H9 (cell line): ENCODE results near the gene ERC1. TPM values are rescaled to one million over a fixed set of nuclear protein-coding genes. Genes with fewer than 3 reads are reported as not detected.

ENCODE experiments used
- DNase-seq: peaks from one replicate; pipeline ENCODE4 v3.0.0-alpha.2; 2017
- H2AFZ ChIP-seq: one replicate; pipeline ENCODE4 v1.6.1; 2013; ENCODE audit warnings: mild to moderate bottlenecking, low read length, control low read depth, moderate library complexity
- H2AK5ac ChIP-seq: 2 replicates; pipeline ENCODE4 v1.6.1; 2013; ENCODE audit warnings: low read length, control low read depth, mixed read lengths; ENCODE audit not compliant: insufficient read length
- H2BK120ac ChIP-seq: one replicate; pipeline ENCODE4 v1.6.1; 2013; ENCODE audit warnings: low read depth, mild to moderate bottlenecking, low read length, control low read depth, inconsistent platforms; ENCODE audit not compliant: poor library complexity, severe bottlenecking
- H2BK12ac ChIP-seq: 2 replicates; pipeline ENCODE4 v1.6.1; 2013; ENCODE audit warnings: low read length, control low read depth, mixed read lengths, low read depth; ENCODE audit not compliant: insufficient read length
- H2BK15ac ChIP-seq: 2 replicates; pipeline ENCODE4 v1.6.1; 2013; ENCODE audit warnings: low read depth, low read length, control low read depth
- H2BK20ac ChIP-seq: one replicate; pipeline ENCODE4 v1.6.1; 2013; ENCODE audit warnings: low read depth, mild to moderate bottlenecking, low read length, control low read depth, inconsistent platforms; ENCODE audit not compliant: poor library complexity, severe bottlenecking
- H2BK5ac ChIP-seq: 2 replicates; pipeline ENCODE4 v1.6.1; 2013; ENCODE audit warnings: low read length, control low read depth, mixed read lengths; ENCODE audit not compliant: insufficient read length
- H3K14ac ChIP-seq: 2 replicates; pipeline ENCODE4 v1.6.1; 2013; ENCODE audit warnings: low read length, control low read depth; ENCODE audit not compliant: insufficient read depth
- H3K18ac ChIP-seq: 2 replicates; pipeline ENCODE4 v1.6.1; 2013; ENCODE audit warnings: low read depth, mild to moderate bottlenecking, mixed read lengths, low read length, control low read depth; ENCODE audit not compliant: insufficient read length
- H3K23ac ChIP-seq: 2 replicates; pipeline ENCODE4 v1.6.1; 2013; ENCODE audit warnings: low read length, control low read depth, mixed read lengths, low read depth; ENCODE audit not compliant: insufficient read length
- H3K23me2 ChIP-seq: 2 replicates; pipeline ENCODE4 v1.6.1; 2013; ENCODE audit warnings: low read depth, mild to moderate bottlenecking, mixed read lengths, low read length, control low read depth; ENCODE audit not compliant: insufficient read length, poor library complexity, severe bottlenecking
- H3K27ac ChIP-seq: 2 replicates; pipeline ENCODE4 v1.5.1; 2013; ENCODE audit warnings: low read length, control low read depth, mixed read lengths, low read depth; ENCODE audit not compliant: insufficient read length
- H3K27me3 ChIP-seq: 2 replicates; pipeline ENCODE4 v1.6.1; 2013; ENCODE audit warnings: low read length, control low read depth, inconsistent platforms; ENCODE audit not compliant: insufficient read depth
- H3K4ac ChIP-seq: 2 replicates; pipeline ENCODE4 v1.6.1; 2013; ENCODE audit warnings: low read depth, mild to moderate bottlenecking, control low read depth, inconsistent platforms, low read length, moderate library complexity
- H3K4me1 ChIP-seq: 2 replicates; pipeline ENCODE4 v1.6.1; 2013; ENCODE audit warnings: low read length, control low read depth, inconsistent platforms; ENCODE audit not compliant: insufficient read depth
- H3K4me2 ChIP-seq: 2 replicates; pipeline ENCODE4 v1.6.1; 2013; ENCODE audit warnings: low read length, control low read depth, mixed read lengths; ENCODE audit not compliant: insufficient read length, insufficient read depth
- H3K56ac ChIP-seq: 2 replicates; pipeline ENCODE4 v1.6.1; 2013; ENCODE audit warnings: low read depth, mild to moderate bottlenecking, mixed read lengths, low read length, control low read depth; ENCODE audit not compliant: insufficient read length
- H3K79me1 ChIP-seq: 2 replicates; pipeline ENCODE4 v1.6.1; 2013; ENCODE audit warnings: low read depth, mild to moderate bottlenecking, moderate library complexity, low read length, control low read depth, inconsistent platforms; ENCODE audit not compliant: insufficient read depth, poor library complexity, severe bottlenecking
- H3K79me2 ChIP-seq: 2 replicates; pipeline ENCODE4 v1.6.1; 2013; ENCODE audit warnings: low read length, control low read depth, inconsistent platforms; ENCODE audit not compliant: insufficient read depth
- H3K9ac ChIP-seq: 2 replicates; pipeline ENCODE4 v1.6.1; 2013; ENCODE audit warnings: low read length, control low read depth, mixed read lengths; ENCODE audit not compliant: insufficient read length; ENCODE audit errors: extremely low read depth
- H3K9me3 ChIP-seq: one replicate; pipeline ENCODE4 v1.6.1; 2013; ENCODE audit warnings: low read depth, low read length, inconsistent platforms; ENCODE audit not compliant: control insufficient read depth
- H3T11ph ChIP-seq: one replicate; pipeline ENCODE4 v1.6.1; 2013; ENCODE audit warnings: mild to moderate bottlenecking, low read length, control low read depth, inconsistent platforms
- H4K20me1 ChIP-seq: one replicate; pipeline ENCODE4 v1.6.1; 2013; ENCODE audit not compliant: control insufficient read depth, insufficient read length, insufficient read depth
- H4K5ac ChIP-seq: 2 replicates; pipeline ENCODE4 v1.6.1; 2013; ENCODE audit warnings: low read depth, mild to moderate bottlenecking, mixed read lengths, low read length, control low read depth; ENCODE audit not compliant: insufficient read length
- H4K8ac ChIP-seq: replicated peaks from 2 replicates; pipeline ENCODE4 v1.6.1; 2013; ENCODE audit warnings: low read length, control low read depth, mixed read lengths, low read depth; ENCODE audit not compliant: insufficient read length
- H4K91ac ChIP-seq: 2 replicates; pipeline ENCODE4 v1.6.1; 2013; ENCODE audit warnings: low read depth, mild to moderate bottlenecking, moderate library complexity, mixed read lengths, low read length, control low read depth; ENCODE audit not compliant: insufficient read length
- H3K27ac Mint-ChIP-seq, 3 experiments: 2 replicates in 2 of 3; 3 replicates in 1 of 3; pipeline ENCODE4 v1.8.0; 2020 to 2021; ENCODE audit warnings: mixed read lengths in 3 of 3, mild to moderate bottlenecking in 1 of 3, moderate library complexity in 1 of 3
- H3K27me3 Mint-ChIP-seq: 2 replicates; pipeline ENCODE4 v1.8.0; 2021; ENCODE audit warnings: low read depth, mild to moderate bottlenecking, moderate library complexity, mixed read lengths
- H3K36me3 Mint-ChIP-seq, 3 experiments: 2 replicates in 2 of 3; 3 replicates in 1 of 3; pipeline ENCODE4 v1.8.0; 2020 to 2021; ENCODE audit warnings: low read depth in 3 of 3, mixed read lengths in 3 of 3; ENCODE audit not compliant: insufficient read depth in 1 of 3
- H3K4me1 Mint-ChIP-seq, 2 experiments: 2 replicates each; pipeline ENCODE4 v1.8.0; 2020; ENCODE audit warnings: mixed read lengths in 2 of 2
- H3K4me3 Mint-ChIP-seq, 2 experiments: 2 replicates in 1 of 2; 3 replicates in 1 of 2; pipeline ENCODE4 v1.8.0; 2020 to 2021; ENCODE audit warnings: mild to moderate bottlenecking in 2 of 2, mixed read lengths in 2 of 2, moderate library complexity in 1 of 2
- H3K9me3 Mint-ChIP-seq, 2 experiments: 2 replicates in 1 of 2; 3 replicates in 1 of 2; pipeline ENCODE4 v1.8.0; 2020; ENCODE audit warnings: mild to moderate bottlenecking in 2 of 2, mixed read lengths in 2 of 2, moderate library complexity in 1 of 2
- whole genome bisulfite sequencing: extraction: QIAGEN DNeasy Blood & Tissue Kit; methylation state at CpG from one replicate; pipeline ENCODE4 v1.1.7; 2013; ENCODE audit warnings: missing lambda C conversion rate, low lambda C conversion rate, mixed read lengths; ENCODE audit not compliant: insufficient read length; ENCODE audit errors: extremely low coverage; 5-methylcytosine and 5-hydroxymethylcytosine counted together
- total RNA-seq: library from RNA; stranded (reverse); gene quantifications from 2 replicates; pipeline ENCODE4 v1.2.1, GENCODE V29; 2021
- TF ChIP-seq, protein P1 (sequence below): fragments of 200-600 bp; sonication (generic); conservative IDR thresholded peaks from 3 replicates; pipeline ENCODE4 v1.8.0; 2021; ENCODE audit warnings: antibody characterized with exemption, mild to moderate bottlenecking

ERC1 gene
- total RNA-seq, 1 experiment from 2014 or later: 51.2 TPM

GRCh38 chr12:1003600-1004271 is 12.7 kb downstream of the ERC1 start:
- Histone ChIP-seq H2AFZ (no peak overlapping the region), H4K8ac (no peak overlapping the region), H4K5ac (no peak overlapping the region), H3K27me3 (no peaks in the 10 kb centered on the region), H3K18ac (no peak overlapping the region), H2BK15ac (peak overlapping the region; percentile 65; the same call in 1 of the 2 replicates), H3K9me3 (no peaks in the 10 kb centered on the region), H2BK20ac (no peak overlapping the region), H2BK5ac (no peak overlapping the region), H3K79me2 (no peaks in the 10 kb centered on the region; the same call in 1 of the 2 replicates), H4K20me1 (no peaks in the 10 kb centered on the region), H3K4me1 (no peaks in the 10 kb centered on the region), H2AK5ac (no peak overlapping the region), H3T11ph (no peak overlapping the region), H3K9ac (no peak overlapping the region), H3K4me2 (no peak overlapping the region), H3K56ac (no peak overlapping the region), H4K91ac (no peak overlapping the region), H3K4ac (no peak overlapping the region), H3K27ac (no peak overlapping the region), H2BK12ac (no peak overlapping the region), H3K23ac (no peak overlapping the region), H3K14ac (no peak overlapping the region), H2BK120ac (no peak overlapping the region), H3K23me2 (no peaks in the 10 kb centered on the region), H3K79me1 (peaks cover 4% of the 10 kb centered on the region)
- no peaks in the 10 kb centered on the region for H3K9me3 Mint-ChIP-seq
- WGBS: no CpG with 5 or more reads among the region's 3 CpGs
- TF ChIP-seq, protein P1, sequence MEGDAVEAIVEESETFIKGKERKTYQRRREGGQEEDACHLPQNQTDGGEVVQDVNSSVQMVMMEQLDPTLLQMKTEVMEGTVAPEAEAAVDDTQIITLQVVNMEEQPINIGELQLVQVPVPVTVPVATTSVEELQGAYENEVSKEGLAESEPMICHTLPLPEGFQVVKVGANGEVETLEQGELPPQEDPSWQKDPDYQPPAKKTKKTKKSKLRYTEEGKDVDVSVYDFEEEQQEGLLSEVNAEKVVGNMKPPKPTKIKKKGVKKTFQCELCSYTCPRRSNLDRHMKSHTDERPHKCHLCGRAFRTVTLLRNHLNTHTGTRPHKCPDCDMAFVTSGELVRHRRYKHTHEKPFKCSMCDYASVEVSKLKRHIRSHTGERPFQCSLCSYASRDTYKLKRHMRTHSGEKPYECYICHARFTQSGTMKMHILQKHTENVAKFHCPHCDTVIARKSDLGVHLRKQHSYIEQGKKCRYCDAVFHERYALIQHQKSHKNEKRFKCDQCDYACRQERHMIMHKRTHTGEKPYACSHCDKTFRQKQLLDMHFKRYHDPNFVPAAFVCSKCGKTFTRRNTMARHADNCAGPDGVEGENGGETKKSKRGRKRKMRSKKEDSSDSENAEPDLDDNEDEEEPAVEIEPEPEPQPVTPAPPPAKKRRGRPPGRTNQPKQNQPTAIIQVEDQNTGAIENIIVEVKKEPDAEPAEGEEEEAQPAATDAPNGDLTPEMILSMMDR: no peak
- H3K36me3 Mint-ChIP-seq: peaks cover 2 to 6% (median 6%) of the 10 kb centered on the region in 3 experiments; a peak in 6 of 7 replicates
- H3K4me3 Mint-ChIP-seq: no peak overlapping the region
- no peak for DNase-seq
- H3K27me3 Mint-ChIP-seq: no peaks in the 10 kb centered on the region
- peak overlapping the region in 2 of 3 experiments; percentile 1 to 10; a peak in 5 of 7 replicates for H3K27ac Mint-ChIP-seq
- H3K4me1 Mint-ChIP-seq: peaks cover 10% of the 10 kb centered on the region in 2 experiments
